Measurements from ENCODE around the gene RNLS.

DNA sequence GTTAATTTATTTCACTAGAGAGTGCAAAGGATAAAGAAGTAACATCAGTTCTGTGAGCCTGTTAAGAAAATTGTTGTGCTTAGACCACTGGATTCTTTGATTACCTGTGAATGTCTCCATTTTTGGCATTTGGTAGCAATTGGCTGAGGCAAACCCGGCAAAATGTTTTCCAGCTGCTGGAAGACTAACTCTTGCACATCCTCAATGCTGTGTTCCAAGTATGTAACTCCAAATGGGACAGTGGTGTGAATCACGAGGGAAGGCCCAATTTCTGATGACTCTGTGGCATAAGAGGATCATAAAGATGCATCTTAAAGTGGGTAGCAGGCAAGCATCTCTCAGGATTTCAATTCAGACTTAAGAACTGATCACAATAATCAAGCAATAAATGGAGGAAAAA lies 268.8 kb downstream of the RNLS start:
- TF ChIP-seq, protein P1, sequence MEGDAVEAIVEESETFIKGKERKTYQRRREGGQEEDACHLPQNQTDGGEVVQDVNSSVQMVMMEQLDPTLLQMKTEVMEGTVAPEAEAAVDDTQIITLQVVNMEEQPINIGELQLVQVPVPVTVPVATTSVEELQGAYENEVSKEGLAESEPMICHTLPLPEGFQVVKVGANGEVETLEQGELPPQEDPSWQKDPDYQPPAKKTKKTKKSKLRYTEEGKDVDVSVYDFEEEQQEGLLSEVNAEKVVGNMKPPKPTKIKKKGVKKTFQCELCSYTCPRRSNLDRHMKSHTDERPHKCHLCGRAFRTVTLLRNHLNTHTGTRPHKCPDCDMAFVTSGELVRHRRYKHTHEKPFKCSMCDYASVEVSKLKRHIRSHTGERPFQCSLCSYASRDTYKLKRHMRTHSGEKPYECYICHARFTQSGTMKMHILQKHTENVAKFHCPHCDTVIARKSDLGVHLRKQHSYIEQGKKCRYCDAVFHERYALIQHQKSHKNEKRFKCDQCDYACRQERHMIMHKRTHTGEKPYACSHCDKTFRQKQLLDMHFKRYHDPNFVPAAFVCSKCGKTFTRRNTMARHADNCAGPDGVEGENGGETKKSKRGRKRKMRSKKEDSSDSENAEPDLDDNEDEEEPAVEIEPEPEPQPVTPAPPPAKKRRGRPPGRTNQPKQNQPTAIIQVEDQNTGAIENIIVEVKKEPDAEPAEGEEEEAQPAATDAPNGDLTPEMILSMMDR (conservative IDR thresholded peaks at IDR 0.05; ENCODE audit: low read depth, low read length): no peak
- TF ChIP-seq POLR2A (IDR thresholded peaks at IDR 0.05; ENCODE audit: low read depth, low read length) (no peak), CEBPB (IDR thresholded peaks at IDR 0.05; ENCODE audit: low read depth, low read length) (no peak), RAD21 (IDR thresholded peaks at IDR 0.05; ENCODE audit: low read length) (no peak)
- TF ChIP-seq, protein P2, sequence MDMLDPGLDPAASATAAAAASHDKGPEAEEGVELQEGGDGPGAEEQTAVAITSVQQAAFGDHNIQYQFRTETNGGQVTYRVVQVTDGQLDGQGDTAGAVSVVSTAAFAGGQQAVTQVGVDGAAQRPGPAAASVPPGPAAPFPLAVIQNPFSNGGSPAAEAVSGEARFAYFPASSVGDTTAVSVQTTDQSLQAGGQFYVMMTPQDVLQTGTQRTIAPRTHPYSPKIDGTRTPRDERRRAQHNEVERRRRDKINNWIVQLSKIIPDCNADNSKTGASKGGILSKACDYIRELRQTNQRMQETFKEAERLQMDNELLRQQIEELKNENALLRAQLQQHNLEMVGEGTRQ (IDR thresholded peaks at IDR 0.05; ENCODE audit: low read depth, low read length): no peak

All from IMR-90 (cell line).